Neural cell (in vitro differentiated cells): ENCODE data around the gene HDAC4. TPM values are rescaled to one million over a fixed set of nuclear protein-coding genes. Genes with fewer than 3 reads are reported as not detected.

Experiments
- H2AFZ ChIP-seq: fragments of 200-600, 300-800 bp; sonication (generic), shearing (Covaris generic); 2 replicates; pipeline ENCODE4 v1.6.0; 2014; ENCODE audit warnings: low read depth, mild to moderate bottlenecking, antibody characterized with exemption, low read length, moderate library complexity
- H3F3A ChIP-seq: fragments of 200-600 bp; shearing (Covaris generic); 2 replicates; pipeline ENCODE4 v1.6.1; 2016; ENCODE audit warnings: mild to moderate bottlenecking, moderate library complexity, mixed read lengths, antibody characterized with exemption, low read length; ENCODE audit not compliant: insufficient read depth, poor library complexity, severe bottlenecking
- H3K27ac ChIP-seq: fragments of 200-600, 300-800 bp; sonication (generic), shearing (Covaris generic); 2 replicates; pipeline ENCODE4 v1.5.1; 2014; ENCODE audit warnings: mild to moderate bottlenecking, low read length, moderate library complexity
- H3K27me3 ChIP-seq: fragments of 300-800, 200-600 bp; sonication (generic), shearing (Covaris generic); 2 replicates; pipeline ENCODE4 v1.6.0; 2014; ENCODE audit warnings: mild to moderate bottlenecking, low read depth, low read length, moderate library complexity; ENCODE audit not compliant: insufficient read depth
- H3K36me3 ChIP-seq: fragments of 300-800, 200-600 bp; sonication (generic), shearing (Covaris generic); 2 replicates; pipeline ENCODE4 v1.5.1; 2014; ENCODE audit warnings: mild to moderate bottlenecking, antibody characterized with exemption, low read length, moderate library complexity; ENCODE audit not compliant: insufficient read depth
- H3K4me2 ChIP-seq: fragments of 300-800, 200-600 bp; sonication (generic), shearing (Covaris generic); 2 replicates; pipeline ENCODE4 v1.6.0; 2014; ENCODE audit warnings: mild to moderate bottlenecking, low read length
- H3K4me3 ChIP-seq: fragments of 300-800, 200-600 bp; sonication (generic), shearing (Covaris generic); 2 replicates; pipeline ENCODE4 v1.5.1; 2014; ENCODE audit warnings: mild to moderate bottlenecking, low read length, moderate library complexity
- H3K79me2 ChIP-seq: fragments of 200-600 bp; shearing (Covaris generic); replicated peaks from 2 replicates; pipeline ENCODE4 v1.6.0; 2014; ENCODE audit warnings: mild to moderate bottlenecking, low read length, moderate library complexity; ENCODE audit not compliant: insufficient read depth
- H3K9ac ChIP-seq: fragments of 300-800, 200-600 bp; sonication (generic), shearing (Covaris generic); 2 replicates; pipeline ENCODE4 v1.6.1; 2016; ENCODE audit warnings: mild to moderate bottlenecking, low read length, mixed read lengths
- H3K9me2 ChIP-seq: fragments of 200-600 bp; shearing (Covaris generic); 2 replicates; pipeline ENCODE4 v1.6.1; 2016; ENCODE audit warnings: mild to moderate bottlenecking, low read length, mixed read lengths; ENCODE audit not compliant: insufficient read depth
- H3K9me3 ChIP-seq: fragments of 200-600, 300-800 bp; sonication (generic), shearing (Covaris generic); 2 replicates; pipeline ENCODE4 v1.6.1; 2016; ENCODE audit warnings: mild to moderate bottlenecking, mixed run types, low read length, moderate library complexity, mixed read lengths
- H4K20me1 ChIP-seq: fragments of 200-600 bp; shearing (Covaris generic); 2 replicates; pipeline ENCODE4 v1.6.1; 2016; ENCODE audit warnings: mild to moderate bottlenecking, mixed run types; ENCODE audit not compliant: insufficient read depth
- CTCF ChIP-seq: fragments of 450-650 bp; IDR thresholded peaks from 2 replicates; pipeline ENCODE4 v1.5.1; 2014; ENCODE audit warnings: antibody characterized with exemption, mild to moderate bottlenecking, moderate library complexity; ENCODE audit not compliant: poor library complexity, severe bottlenecking
- EP300 ChIP-seq: fragments of 450-650 bp; conservative IDR thresholded peaks from 2 replicates; pipeline ENCODE4 v1.6.1; 2014; ENCODE audit warnings: antibody characterized with exemption, mild to moderate bottlenecking, moderate library complexity; ENCODE audit not compliant: poor library complexity, severe bottlenecking
- EZH2 ChIP-seq: fragments of 200-600, 300-800 bp; shearing (Covaris generic), sonication (generic); IDR thresholded peaks from 2 replicates; pipeline ENCODE4 v1.6.1; 2014; ENCODE audit warnings: antibody characterized with exemption, low read length, borderline replicate concordance, mild to moderate bottlenecking; ENCODE audit not compliant: insufficient read depth, poor library complexity, severe bottlenecking
- MXI1 ChIP-seq: fragments of 450-650 bp; conservative IDR thresholded peaks from 2 replicates; pipeline ENCODE4 v1.6.1; 2014; ENCODE audit warnings: antibody characterized with exemption, mild to moderate bottlenecking; ENCODE audit not compliant: poor library complexity, severe bottlenecking
- POLR2AphosphoS5 ChIP-seq: IDR thresholded peaks from 2 replicates; pipeline ENCODE4 v1.6.1; 2012
- RAD21 ChIP-seq: fragments of 450-650 bp; conservative IDR thresholded peaks from 2 replicates; pipeline ENCODE4 v1.6.1; 2014; ENCODE audit warnings: antibody characterized with exemption, mild to moderate bottlenecking, moderate library complexity
- REST ChIP-seq: IDR thresholded peaks from 2 replicates; pipeline ENCODE4 v1.6.1; 2012; ENCODE audit warnings: borderline replicate concordance
- SMC3 ChIP-seq: fragments of 450-650 bp; conservative IDR thresholded peaks from 2 replicates; pipeline ENCODE4 v1.6.1; 2014; ENCODE audit warnings: antibody characterized with exemption, mild to moderate bottlenecking, moderate library complexity; ENCODE audit not compliant: poor library complexity
- TAF1 ChIP-seq: IDR thresholded peaks from 2 replicates; pipeline ENCODE4 v1.6.1; 2012; ENCODE audit warnings: low read depth
- polyA plus RNA-seq: library from polyadenylated mRNA; depleted of rRNA; stranded (reverse); fragments of >200 nt; gene quantifications from 2 replicates; pipeline ENCODE4 v1.2.3, GENCODE V29; 2014

Gene HDAC4
- polyA plus RNA-seq, 1 donor from 2014 or later, result 3.4 TPM

GRCh38 chr2:239085201-239085992 lies 315.4 kb downstream of the HDAC4 start:
- no peaks in the 10 kb centered on the region for H3K36me3 ChIP-seq
- no peaks in the 10 kb centered on the region for H3K9me3 ChIP-seq
- no peaks in the 10 kb centered on the region for H3K9me2 ChIP-seq
- no peak overlapping the region for H3K9ac ChIP-seq
- H3K4me3 ChIP-seq, result no peak overlapping the region
- no peaks in the 10 kb centered on the region for H3F3A ChIP-seq
- TF ChIP-seq REST (no peak), MXI1 (no peak), EZH2 (no peak), RAD21 (no peak), POLR2AphosphoS5 (no peak), CTCF (no peak), SMC3 (no peak), EP300 (no peak), TAF1 (no peak)
- no peak overlapping the region for H3K27ac ChIP-seq
- no peaks in the 10 kb centered on the region for H4K20me1 ChIP-seq
- H3K4me2 ChIP-seq, result no peak overlapping the region
- no peaks in the 10 kb centered on the region for H3K79me2 ChIP-seq
- no peak overlapping the region for H2AFZ ChIP-seq
- no peaks in the 10 kb centered on the region for H3K27me3 ChIP-seq

- Histone ChIP-seq H3K4me2 (no peak overlapping the region), H3K9me3 (no peaks in the 10 kb centered on the region), H3K79me2 (no peaks in the 10 kb centered on the region), H3K27ac (no peak overlapping the region), H3K27me3 (no peaks in the 10 kb centered on the region), H3K9ac (no peak overlapping the region), H3K9me2 (no peaks in the 10 kb centered on the region), H3K36me3 (peaks cover 7% of the 10 kb centered on the region), H4K20me1 (no peaks in the 10 kb centered on the region), H3F3A (no peaks in the 10 kb centered on the region), H3K4me3 (no peak overlapping the region), H2AFZ (no peak overlapping the region)
- TF ChIP-seq CTCF, result no peak
- TF ChIP-seq MXI1, result no peak
- no peak for TF ChIP-seq POLR2AphosphoS5
- no peak for TF ChIP-seq REST
- TF ChIP-seq SMC3, result no peak
- TF ChIP-seq EP300, result no peak
- no peak for TF ChIP-seq TAF1
- TF ChIP-seq EZH2, result no peak
- TF ChIP-seq RAD21, result no peak
Observed at GRCh38 chr2:239084007-239084406, 316.8 kb downstream of the HDAC4 start.
